HUES64 (cell line): ENCODE data around the gene SBF2.
"Not testable (repeated sequence)": the region's sequence is repeated elsewhere in the genome, so short reads cannot be mapped to it uniquely, and the experiment has no call there.

Source experiments
- H3K27ac ChIP-seq: 2 replicates; pipeline ENCODE4 v1.7.0; 2013; ENCODE audit warnings: low read depth, low read length, inconsistent platforms
- H3K27me3 ChIP-seq: 2 replicates; pipeline ENCODE4 v1.6.1; 2013; ENCODE audit warnings: mild to moderate bottlenecking, low read length; ENCODE audit not compliant: insufficient read depth
- H3K36me3 ChIP-seq: 2 replicates; pipeline ENCODE4 v1.6.1; 2013; ENCODE audit warnings: mild to moderate bottlenecking, low read length; ENCODE audit not compliant: insufficient read depth
- H3K4me1 ChIP-seq: 2 replicates; pipeline ENCODE4 v1.6.1; 2013; ENCODE audit warnings: mild to moderate bottlenecking, low read length, moderate library complexity; ENCODE audit not compliant: insufficient read depth
- H3K4me3 ChIP-seq: 2 replicates; pipeline ENCODE4 v1.5.1; 2013; ENCODE audit warnings: mild to moderate bottlenecking, low read length, moderate library complexity
- H3K9ac ChIP-seq: 2 replicates; pipeline ENCODE4 v1.6.1; 2013; ENCODE audit warnings: mild to moderate bottlenecking, low read depth, low read length
- H3K9me3 ChIP-seq: 2 replicates; pipeline ENCODE4 v1.6.1; 2013; ENCODE audit warnings: low read depth, low read length; ENCODE audit not compliant: insufficient read depth
- WGBS: fragments of 150-250, 120-280 bp; methylation state at CpG from one replicate; pipeline ENCODE4 v1.1.7; 2013; ENCODE audit warnings: missing lambda C conversion rate; 5-methylcytosine and 5-hydroxymethylcytosine counted together

The SBF2 gene

GRCh38 chr11:9901943-9902342 lies 392.1 kb downstream of the SBF2 start:
- H3K4me1 ChIP-seq, result peaks cover 34% of the 10 kb centered on the region
- peak overlapping the region; percentile 37; the same call in 1 of the 2 replicates for H3K27ac ChIP-seq
- no peak overlapping the region for H3K9ac ChIP-seq
- H3K4me3 ChIP-seq, result no peak overlapping the region
- H3K27me3 ChIP-seq, result no peaks in the 10 kb centered on the region
- no peaks in the 10 kb centered on the region for H3K36me3 ChIP-seq
- no peaks in the 10 kb centered on the region for H3K9me3 ChIP-seq

GRCh38 chr11:9900253-9900652 lies 393.8 kb downstream of the SBF2 start:
- not testable (repeated sequence) for H3K36me3 ChIP-seq, H3K9me3 ChIP-seq, H3K4me3 ChIP-seq, H3K27me3 ChIP-seq, H3K27ac ChIP-seq, H3K9ac ChIP-seq
- WGBS, result 97% methylated on average over 8 of the region's 8 CpGs
- peaks cover 17% of the 10 kb centered on the region for H3K4me1 ChIP-seq

GRCh38 chr11:9899676-9900075 lies 394.3 kb downstream of the SBF2 start:
- Histone ChIP-seq H3K27me3 (no peaks in the 10 kb centered on the region), H3K4me1 (peaks cover 13% of the 10 kb centered on the region), H3K4me3 (no peak overlapping the region), H3K27ac (no peak overlapping the region), H3K9ac (no peak overlapping the region), H3K9me3 (peaks cover 3% of the 10 kb centered on the region; the same call in 1 of the 2 replicates), H3K36me3 (peaks cover 12% of the 10 kb centered on the region)
- WGBS, result 80% methylated on average over 1 of the region's 1 CpG

- peaks cover 3% of the 10 kb centered on the region; the same call in 1 of the 2 replicates for H3K9me3 ChIP-seq
- H3K27ac ChIP-seq, result no peak overlapping the region
- H3K27me3 ChIP-seq, result no peaks in the 10 kb centered on the region
- 100% methylated on average over 1 of the region's 2 CpGs for WGBS
- H3K4me3 ChIP-seq, result no peak overlapping the region
- peaks cover 15% of the 10 kb centered on the region for H3K4me1 ChIP-seq
- no peak overlapping the region for H3K9ac ChIP-seq
- H3K36me3 ChIP-seq, result peaks cover 12% of the 10 kb centered on the region
These were observed 397.1 kb downstream of the SBF2 start for GRCh38 chr11:9896902-9897301.

- WGBS, result 100% methylated on average over 1 of the region's 1 CpG
- Histone ChIP-seq H3K4me1 (peaks cover 8% of the 10 kb centered on the region), H3K27me3 (no peaks in the 10 kb centered on the region), H3K4me3 (no peak overlapping the region), H3K9me3 (peaks cover 3% of the 10 kb centered on the region; the same call in 1 of the 2 replicates), H3K27ac (no peak overlapping the region), H3K36me3 (peaks cover 12% of the 10 kb centered on the region), H3K9ac (no peak overlapping the region)
These were observed 399.0 kb downstream of the SBF2 start for GRCh38 chr11:9895006-9895405.

- H3K27me3 ChIP-seq, result no peaks in the 10 kb centered on the region
- H3K9me3 ChIP-seq, result peaks cover 3% of the 10 kb centered on the region; the same call in 1 of the 2 replicates
- H3K9ac ChIP-seq, result no peak overlapping the region
- 71% methylated on average over 2 of the region's 2 CpGs for WGBS
- peaks cover 12% of the 10 kb centered on the region for H3K36me3 ChIP-seq
- H3K27ac ChIP-seq, result 0 out of 2 replicates have a peak overlapping the region, but pooled peaks have one; percentile 18
- H3K4me1 ChIP-seq, result peaks cover 8% of the 10 kb centered on the region
- H3K4me3 ChIP-seq, result no peak overlapping the region
These were observed 400.5 kb downstream of the SBF2 start for GRCh38 chr11:9893474-9893873.

GRCh38 chr11:9888938-9889337 lies 405.1 kb downstream of the SBF2 start:
- no peak overlapping the region for H3K4me3 ChIP-seq
- WGBS, result 93% methylated on average over 1 of the region's 1 CpG
- peaks cover 17% of the 10 kb centered on the region for H3K4me1 ChIP-seq
- H3K9ac ChIP-seq, result no peak overlapping the region
- H3K27ac ChIP-seq, result no peak overlapping the region
- no peaks in the 10 kb centered on the region for H3K9me3 ChIP-seq
- H3K36me3 ChIP-seq, result no peaks in the 10 kb centered on the region
- H3K27me3 ChIP-seq, result no peaks in the 10 kb centered on the region

GRCh38 chr11:9887472-9887871 lies 406.5 kb downstream of the SBF2 start:
- WGBS, result 90% methylated on average over 2 of the region's 2 CpGs
- Histone ChIP-seq H3K4me3 (no peak overlapping the region), H3K9ac (no peak overlapping the region), H3K36me3 (no peaks in the 10 kb centered on the region), H3K4me1 (peaks cover 9% of the 10 kb centered on the region; the same call in 1 of the 2 replicates), H3K27me3 (no peaks in the 10 kb centered on the region), H3K27ac (no peak overlapping the region), H3K9me3 (no peaks in the 10 kb centered on the region)

GRCh38 chr11:9886595-9886994 lies 407.4 kb downstream of the SBF2 start:
- Histone ChIP-seq H3K4me1 (peaks cover 9% of the 10 kb centered on the region; the same call in 1 of the 2 replicates), H3K9me3 (no peaks in the 10 kb centered on the region), H3K27me3 (no peaks in the 10 kb centered on the region), H3K36me3 (no peaks in the 10 kb centered on the region), H3K4me3 (no peak overlapping the region), H3K27ac (no peak overlapping the region), H3K9ac (no peak overlapping the region)
- 90% methylated on average over 5 of the region's 5 CpGs for WGBS

- H3K36me3 ChIP-seq, result no peaks in the 10 kb centered on the region
- H3K4me1 ChIP-seq, result peaks cover 9% of the 10 kb centered on the region; the same call in 1 of the 2 replicates
- no peak overlapping the region for H3K9ac ChIP-seq
- no peak overlapping the region for H3K4me3 ChIP-seq
- WGBS, result 91% methylated on average over 2 of the region's 2 CpGs
- no peaks in the 10 kb centered on the region for H3K9me3 ChIP-seq
- no peak overlapping the region for H3K27ac ChIP-seq
- H3K27me3 ChIP-seq, result no peaks in the 10 kb centered on the region
These were observed 409.4 kb downstream of the SBF2 start for GRCh38 chr11:9884601-9885000.

GRCh38 chr11:9880657-9881056 lies 413.4 kb downstream of the SBF2 start:
- WGBS, result 96% methylated on average over 2 of the region's 2 CpGs
- H3K9ac ChIP-seq, result no peak overlapping the region

GRCh38 chr11:9878936-9879335 lies 415.1 kb downstream of the SBF2 start:
- H3K4me3 ChIP-seq, result no peak overlapping the region
- 63% methylated on average over 1 of the region's 2 CpGs for WGBS
- H3K9me3 ChIP-seq, result no peaks in the 10 kb centered on the region
- no peak overlapping the region for H3K27ac ChIP-seq
- peaks cover 4% of the 10 kb centered on the region; the same call in 1 of the 2 replicates for H3K4me1 ChIP-seq
- H3K9ac ChIP-seq, result no peak overlapping the region
- no peaks in the 10 kb centered on the region for H3K27me3 ChIP-seq
- H3K36me3 ChIP-seq, result no peaks in the 10 kb centered on the region

More at GRCh38 chr11:9880657-9881056, 413.4 kb downstream of the SBF2 start:
- Histone ChIP-seq H3K4me1 (peaks cover 3% of the 10 kb centered on the region; the same call in 1 of the 2 replicates), H3K36me3 (no peaks in the 10 kb centered on the region), H3K27me3 (no peaks in the 10 kb centered on the region), H3K9me3 (no peaks in the 10 kb centered on the region), H3K4me3 (no peak overlapping the region), H3K27ac (no peak overlapping the region)
